Measurements from ENCODE around the gene CLEC20A. TPM values are rescaled to one million over a fixed set of nuclear protein-coding genes. Genes with fewer than 3 reads are reported as not detected.

CLEC20A gene
- total and polyA plus RNA-seq, 2 experiments from 2014 or later = not detected

DNA sequence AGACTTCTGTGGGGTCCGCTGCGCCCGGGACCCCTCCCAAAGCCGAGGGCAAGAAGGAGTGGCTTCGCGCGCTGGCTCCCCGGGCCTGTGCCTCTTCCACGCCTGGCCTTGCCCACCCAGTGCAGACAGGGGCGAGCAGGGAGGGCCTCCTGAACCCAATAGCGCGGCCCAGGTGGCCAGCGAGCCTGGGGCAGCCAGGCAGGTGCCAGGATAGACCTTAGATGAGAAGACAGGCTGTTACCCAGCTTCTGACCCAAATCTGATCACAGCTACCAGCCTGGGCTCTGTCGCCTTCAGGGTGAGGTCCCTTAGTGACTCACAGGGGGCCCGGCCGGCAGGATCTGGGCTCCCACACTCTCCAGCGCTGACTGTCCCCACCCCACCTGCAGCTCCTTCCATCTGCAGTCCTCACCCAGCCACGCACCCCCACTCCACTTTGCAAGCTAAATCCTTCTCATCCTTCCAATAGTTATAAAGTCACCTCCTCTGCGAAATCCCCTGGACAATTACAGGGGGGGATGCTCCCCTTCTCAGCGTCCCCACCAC is 9.6 kb downstream of the CLEC20A start:
- TF ChIP-seq EZH2 (IDR thresholded peaks at IDR 0.05; ENCODE audit: borderline replicate concordance) = no peak
- no peak for TF ChIP-seq EZH2phosphoT487 (IDR thresholded peaks at IDR 0.05; ENCODE audit: low read depth, severe bottlenecking, unreplicated experiment)
- TF ChIP-seq, protein P1, sequence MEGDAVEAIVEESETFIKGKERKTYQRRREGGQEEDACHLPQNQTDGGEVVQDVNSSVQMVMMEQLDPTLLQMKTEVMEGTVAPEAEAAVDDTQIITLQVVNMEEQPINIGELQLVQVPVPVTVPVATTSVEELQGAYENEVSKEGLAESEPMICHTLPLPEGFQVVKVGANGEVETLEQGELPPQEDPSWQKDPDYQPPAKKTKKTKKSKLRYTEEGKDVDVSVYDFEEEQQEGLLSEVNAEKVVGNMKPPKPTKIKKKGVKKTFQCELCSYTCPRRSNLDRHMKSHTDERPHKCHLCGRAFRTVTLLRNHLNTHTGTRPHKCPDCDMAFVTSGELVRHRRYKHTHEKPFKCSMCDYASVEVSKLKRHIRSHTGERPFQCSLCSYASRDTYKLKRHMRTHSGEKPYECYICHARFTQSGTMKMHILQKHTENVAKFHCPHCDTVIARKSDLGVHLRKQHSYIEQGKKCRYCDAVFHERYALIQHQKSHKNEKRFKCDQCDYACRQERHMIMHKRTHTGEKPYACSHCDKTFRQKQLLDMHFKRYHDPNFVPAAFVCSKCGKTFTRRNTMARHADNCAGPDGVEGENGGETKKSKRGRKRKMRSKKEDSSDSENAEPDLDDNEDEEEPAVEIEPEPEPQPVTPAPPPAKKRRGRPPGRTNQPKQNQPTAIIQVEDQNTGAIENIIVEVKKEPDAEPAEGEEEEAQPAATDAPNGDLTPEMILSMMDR (IDR thresholded peaks at IDR 0.05; ENCODE audit: poor library complexity) = no peak
- DNase-seq (ENCODE audit: low spot score) = no peak
- Histone ChIP-seq H4K20me1 (ENCODE audit: insufficient read depth, poor library complexity, severe bottlenecking) (no peaks in the 10 kb centered on the region), H3K27ac (no peak overlapping the region), H3K4me2 (no peak overlapping the region), H3K4me3 (no peak overlapping the region), H3K36me3 (replicated peaks; ENCODE audit: insufficient read depth, low read depth) (no peaks in the 10 kb centered on the region), H3K4me1 (ENCODE audit: insufficient read depth) (no peaks in the 10 kb centered on the region), H3K79me2 (no peaks in the 10 kb centered on the region), H3K27me3 (no peaks in the 10 kb centered on the region), H3K9me3 (ENCODE audit: low read depth) (no peaks in the 10 kb centered on the region), H2AFZ (no peak overlapping the region), H3K9me2 (replicated peaks; ENCODE audit: insufficient read depth) (no peaks in the 10 kb centered on the region)
- 95% methylated on average over 18 of the region's 20 CpGs for WGBS (ENCODE audit: low lambda C conversion rate, missing lambda C conversion rate)

DNA sequence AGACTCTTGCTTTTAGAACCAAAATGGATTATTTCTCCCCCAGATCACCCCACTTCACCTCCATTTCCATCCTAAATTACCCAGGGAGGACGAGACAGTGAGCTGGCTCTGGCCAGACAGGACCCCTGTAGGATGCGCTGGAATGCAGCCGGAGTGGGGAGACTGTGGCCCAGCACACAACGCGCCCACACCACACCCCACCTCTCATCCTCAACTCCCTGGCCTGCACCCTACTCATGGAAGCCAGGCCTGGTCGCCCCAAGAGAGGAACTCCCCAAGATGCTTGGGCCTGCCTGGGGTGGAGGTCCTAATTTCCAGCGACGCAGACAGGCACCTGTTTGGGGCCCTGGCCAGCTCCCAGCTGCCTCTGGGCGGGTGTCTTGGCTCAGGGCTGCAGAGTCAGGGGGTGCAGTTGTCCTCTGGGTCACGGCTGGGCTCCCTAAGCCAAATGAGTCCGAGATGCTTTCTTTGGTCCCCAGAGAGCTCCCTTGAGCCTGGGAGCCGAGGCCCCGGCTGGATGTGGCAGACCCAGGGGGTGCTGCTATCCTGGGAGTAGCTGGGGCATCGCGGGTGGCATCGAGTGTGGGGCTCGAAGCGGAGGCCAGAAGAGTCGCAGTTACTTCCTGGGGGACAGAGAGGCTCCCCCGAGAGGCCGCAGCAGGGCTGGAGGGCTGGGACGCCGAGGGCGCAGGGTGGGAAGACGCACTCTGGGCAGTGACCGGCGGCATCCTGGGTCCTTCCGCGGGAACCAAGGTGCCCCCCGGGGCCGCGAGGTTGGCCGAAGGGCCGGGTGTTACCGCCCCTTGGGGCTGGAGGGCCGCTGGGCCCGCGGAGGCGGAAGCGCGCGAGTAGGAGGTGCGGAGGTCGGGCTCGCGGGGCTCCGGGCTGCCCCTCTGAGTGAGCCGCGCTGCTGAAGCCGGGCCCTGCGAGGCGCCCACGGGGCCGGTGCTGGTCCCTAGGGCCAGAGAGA is 10.4 kb downstream of the CLEC20A start:
- DNase-seq (ENCODE audit: low spot score) = no peak

DNA sequence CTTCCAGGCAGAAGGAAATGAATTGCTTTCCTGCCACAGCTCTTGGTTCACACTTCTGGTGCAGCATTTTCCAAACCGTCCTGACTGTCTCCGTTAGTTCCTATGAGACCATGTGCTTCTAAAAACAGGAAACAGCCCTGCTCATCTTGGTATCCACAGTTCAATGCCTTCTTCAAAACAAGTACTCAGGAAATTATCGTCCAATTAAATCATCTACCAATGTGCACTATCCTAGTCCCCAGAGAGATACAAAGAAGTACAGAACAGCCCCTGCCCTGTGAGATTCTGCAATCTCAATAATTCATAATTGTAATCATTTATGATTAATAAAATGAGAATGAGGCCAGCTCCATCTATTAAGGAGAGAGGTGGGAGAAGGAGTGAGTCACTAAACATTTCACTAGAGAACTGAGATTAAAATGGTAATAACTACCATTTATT is 11.2 kb downstream of the CLEC20A start:
- no peak overlapping the region for H3K27ac ChIP-seq
- no peaks in the 10 kb centered on the region for H3K27me3 ChIP-seq
- no peaks in the 10 kb centered on the region for H4K20me1 ChIP-seq (ENCODE audit: insufficient read depth, poor library complexity, severe bottlenecking)
- H3K9me3 ChIP-seq (ENCODE audit: low read depth) = no peaks in the 10 kb centered on the region
- WGBS (ENCODE audit: low lambda C conversion rate, missing lambda C conversion rate) = 76% methylated on average over 3 of the region's 3 CpGs
- no peak for DNase-seq (ENCODE audit: low spot score)
- H3K79me2 ChIP-seq = no peaks in the 10 kb centered on the region
- no peak overlapping the region for H2AFZ ChIP-seq
- no peaks in the 10 kb centered on the region for H3K4me1 ChIP-seq (ENCODE audit: insufficient read depth)
- H3K4me2 ChIP-seq = no peak overlapping the region
- TF ChIP-seq EZH2phosphoT487 (IDR thresholded peaks at IDR 0.05; ENCODE audit: low read depth, severe bottlenecking, unreplicated experiment) (no peak), EZH2 (IDR thresholded peaks at IDR 0.05; ENCODE audit: borderline replicate concordance) (no peak)
- TF ChIP-seq, protein P1 (IDR thresholded peaks at IDR 0.05; ENCODE audit: poor library complexity) = no peak
- no peaks in the 10 kb centered on the region for H3K36me3 ChIP-seq (replicated peaks; ENCODE audit: insufficient read depth, low read depth)
- no peaks in the 10 kb centered on the region for H3K9me2 ChIP-seq (replicated peaks; ENCODE audit: insufficient read depth)
- no peak overlapping the region for H3K4me3 ChIP-seq

More for the DNA sequence above, 10.4 kb downstream of the CLEC20A start:
- no peak overlapping the region for H3K27ac ChIP-seq
- H2AFZ ChIP-seq = no peak overlapping the region
- TF ChIP-seq, protein P1 (IDR thresholded peaks at IDR 0.05; ENCODE audit: poor library complexity) = no peak
- TF ChIP-seq EZH2phosphoT487 (IDR thresholded peaks at IDR 0.05; ENCODE audit: low read depth, severe bottlenecking, unreplicated experiment) (no peak), EZH2 (IDR thresholded peaks at IDR 0.05; ENCODE audit: borderline replicate concordance) (no peak)
- no peaks in the 10 kb centered on the region for H4K20me1 ChIP-seq (ENCODE audit: insufficient read depth, poor library complexity, severe bottlenecking)
- WGBS (ENCODE audit: low lambda C conversion rate, missing lambda C conversion rate) = 97% methylated on average over 50 of the region's 54 CpGs
- no peaks in the 10 kb centered on the region for H3K4me1 ChIP-seq (ENCODE audit: insufficient read depth)
- no peak overlapping the region for H3K4me2 ChIP-seq
- H3K79me2 ChIP-seq = no peaks in the 10 kb centered on the region
- H3K27me3 ChIP-seq = no peaks in the 10 kb centered on the region
- H3K9me2 ChIP-seq (replicated peaks; ENCODE audit: insufficient read depth) = no peaks in the 10 kb centered on the region
- H3K9me3 ChIP-seq (ENCODE audit: low read depth) = no peaks in the 10 kb centered on the region
- H3K36me3 ChIP-seq (replicated peaks; ENCODE audit: insufficient read depth, low read depth) = no peaks in the 10 kb centered on the region
- no peak overlapping the region for H3K4me3 ChIP-seq

Measured in hepatocyte (in vitro differentiated cells).